Uterus (tissue), 2 donors: ENCODE measurements around the gene SLC35F1.

Source experiments
- CTCF ChIP-seq, 4 experiments: fragments of 200-600 bp in 2 of 4; fragments of 450-650 bp in 2 of 4; sonication (generic) in 2 of 4; IDR thresholded peaks; one replicate each; pipeline ENCODE4 v1.5.1; 2016 to 2019; ENCODE audit warnings: antibody characterized with exemption in 4 of 4, mild to moderate bottlenecking in 2 of 4, moderate library complexity in 1 of 4
- POLR2A ChIP-seq, 2 donors: fragments of 450-650 bp; IDR thresholded peaks; one replicate each; pipeline ENCODE4 v1.6.1; 2016; ENCODE audit warnings: antibody characterized with exemption in 2 of 2, mild to moderate bottlenecking in 1 of 2, moderate library complexity in 1 of 2

DNA sequence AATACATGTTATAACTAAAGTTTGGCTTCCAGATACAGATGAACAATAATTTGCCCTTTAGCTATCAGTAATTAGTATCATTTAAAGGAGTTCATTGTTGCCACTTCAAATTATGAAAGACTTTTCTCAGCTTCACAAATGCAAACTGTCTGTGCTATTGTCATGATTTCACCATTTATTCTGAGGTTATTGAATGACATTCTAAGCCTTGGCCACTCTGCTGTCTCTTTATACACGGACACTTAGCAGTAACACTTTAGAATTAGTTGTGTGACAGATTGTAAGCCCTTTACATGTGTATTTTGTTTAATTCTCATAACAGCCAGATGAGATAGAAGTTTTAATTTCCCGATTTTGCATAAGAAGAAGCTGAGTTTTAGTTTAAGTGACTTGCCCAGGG, 176.6 kb downstream of the SLC35F1 start:
- TF ChIP-seq POLR2A (IDR thresholded peaks at IDR 0.05) (no peak), CTCF (IDR thresholded peaks at IDR 0.05) (no peak)
